Measurements from ENCODE around the gene AQP7. TPM values are rescaled to one million over a fixed set of nuclear protein-coding genes. Genes with fewer than 3 reads are reported as not detected.

AQP7 gene
- total RNA-seq, 4 donors from 2014 or later, result 14.1 to 51.6 (median 31.0) TPM

GRCh38 chr9:33415501-33416038 lies 13.2 kb upstream of the AQP7 start:
- Histone ChIP-seq H3K4me1 (peaks cover 0 to 7% (median 0%) of the 10 kb centered on the region in 4 donors), H3K4me3 (no peak overlapping the region), H3K27me3 (no peaks in the 10 kb centered on the region), H3K27ac (no peak overlapping the region), H3K36me3 (no peaks in the 10 kb centered on the region), H3K9me3 (no peaks in the 10 kb centered on the region)
- TF ChIP-seq CTCF (IDR thresholded peaks at IDR 0.05), result peak; percentile 40 to 73 (median 58)
- TF ChIP-seq EP300 (IDR thresholded peaks at IDR 0.05), result no peak
- WGBS, 2 donors, result 25 to 29% methylated on average over 9 of the region's 9 CpGs
- DNase-seq (ENCODE audit: low spot score in 2 of 2), result peak; percentile 28 to 76

- Histone ChIP-seq H3K27me3 (no peaks in the 10 kb centered on the region), H3K9me3 (no peaks in the 10 kb centered on the region), H3K27ac (no peak overlapping the region), H3K4me1 (peaks cover 0 to 7% (median 0%) of the 10 kb centered on the region in 4 donors), H3K36me3 (no peaks in the 10 kb centered on the region), H3K4me3 (no peak overlapping the region)
- 53 to 62% methylated on average over 10 to 12 of the region's 13 CpGs for WGBS, 2 donors
- DNase-seq (ENCODE audit: low spot score in 2 of 2), result no peak
- no peak for TF ChIP-seq CTCF (IDR thresholded peaks at IDR 0.05)
- no peak for TF ChIP-seq POLR2A (IDR thresholded peaks at IDR 0.05)
- TF ChIP-seq EP300 (IDR thresholded peaks at IDR 0.05), result no peak
These were observed 12.6 kb upstream of the AQP7 start for GRCh38 chr9:33414889-33415500.

- Histone ChIP-seq H3K27ac (no peak overlapping the region), H3K4me1 (peaks cover 0 to 7% (median 0%) of the 10 kb centered on the region in 4 donors), H3K9me3 (no peaks in the 10 kb centered on the region), H3K36me3 (no peaks in the 10 kb centered on the region), H3K4me3 (no peak overlapping the region), H3K27me3 (no peaks in the 10 kb centered on the region)
- TF ChIP-seq CTCF (IDR thresholded peaks at IDR 0.05) (no peak), EP300 (IDR thresholded peaks at IDR 0.05) (no peak), POLR2A (IDR thresholded peaks at IDR 0.05) (no peak)
- DNase-seq (ENCODE audit: low spot score in 2 of 2), result no peak
- 64 to 67% methylated on average over 3 of the region's 3 CpGs for WGBS, 2 donors
These were observed 11.9 kb upstream of the AQP7 start for GRCh38 chr9:33414268-33414667.

- Histone ChIP-seq H3K9me3 (no peaks in the 10 kb centered on the region), H3K4me3 (no peak overlapping the region), H3K27ac (no peak overlapping the region), H3K4me1 (peaks cover 0 to 11% (median 0%) of the 10 kb centered on the region in 4 donors), H3K27me3 (no peaks in the 10 kb centered on the region), H3K36me3 (no peaks in the 10 kb centered on the region)
- 76 to 80% methylated on average over 5 of the region's 5 CpGs for WGBS, 2 donors
- no peak for DNase-seq (ENCODE audit: low spot score in 2 of 2)
- no peak for TF ChIP-seq EP300 (IDR thresholded peaks at IDR 0.05)
- TF ChIP-seq CTCF (IDR thresholded peaks at IDR 0.05), result no peak
- no peak for TF ChIP-seq POLR2A (IDR thresholded peaks at IDR 0.05)
These were observed 5.7 kb upstream of the AQP7 start for GRCh38 chr9:33408087-33408486.

GRCh38 chr9:33407061-33407460 lies 4.7 kb upstream of the AQP7 start:
- H3K4me1 ChIP-seq, result peaks cover 0 to 20% (median 0%) of the 10 kb centered on the region in 4 donors
- H3K27ac ChIP-seq, result no peak overlapping the region
- H3K9me3 ChIP-seq, result no peaks in the 10 kb centered on the region
- WGBS, 2 donors, result 85 to 91% methylated on average over 3 of the region's 3 CpGs
- H3K27me3 ChIP-seq, result no peaks in the 10 kb centered on the region
- H3K36me3 ChIP-seq, result no peaks in the 10 kb centered on the region
- DNase-seq (ENCODE audit: low spot score in 2 of 2), result no peak
- no peak overlapping the region for H3K4me3 ChIP-seq
- TF ChIP-seq POLR2A (IDR thresholded peaks at IDR 0.05), result no peak
- TF ChIP-seq EP300 (IDR thresholded peaks at IDR 0.05), result no peak
- no peak for TF ChIP-seq CTCF (IDR thresholded peaks at IDR 0.05)
